ENCODE measurements around the gene HLA-DOB.

The HLA-DOB gene

DNA sequence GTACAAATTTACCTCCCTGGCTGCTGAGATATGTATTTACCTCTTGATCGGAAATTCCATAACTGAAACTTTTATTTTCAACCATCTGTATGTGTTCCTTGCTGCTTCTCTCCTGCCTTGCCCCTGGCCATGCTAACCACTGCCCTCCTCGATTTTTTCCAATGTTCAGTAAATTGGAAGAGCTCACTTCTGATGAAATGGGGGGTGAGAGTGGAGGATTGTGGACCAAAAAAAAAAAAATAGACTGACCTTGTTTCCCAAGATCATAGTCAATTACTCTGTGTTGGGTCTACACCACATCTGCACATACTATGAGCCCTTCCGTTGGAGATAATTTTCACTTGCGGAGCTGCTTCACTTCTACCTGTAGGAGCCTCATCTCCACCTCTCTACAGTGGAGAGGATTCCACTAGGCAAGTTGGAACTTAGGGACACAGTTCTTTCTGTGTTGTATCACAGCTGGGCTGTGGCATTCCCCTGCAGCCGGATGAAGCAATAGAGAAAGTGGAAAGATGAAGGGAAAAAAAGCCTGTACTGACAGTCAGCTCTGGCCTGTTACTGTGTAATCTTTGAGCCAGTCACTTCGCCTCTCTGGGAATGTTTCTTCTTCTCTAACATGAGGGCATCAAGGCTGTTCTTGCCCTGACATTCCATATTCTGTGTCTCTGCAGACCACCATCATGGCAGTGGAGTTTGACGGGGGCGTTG lies 38.8 kb upstream of the HLA-DOB start:
- in situ Hi-C loops (cut with HindIII; ENCODE audit: low sequenced_read_pairs), result no loop called here
- no peak overlapping the region for H3K4me3 ChIP-seq (ENCODE audit: low read depth, low read length)
- no peak for DNase-seq (ENCODE audit: low read depth, low spot score)
- TF ChIP-seq, protein P1, sequence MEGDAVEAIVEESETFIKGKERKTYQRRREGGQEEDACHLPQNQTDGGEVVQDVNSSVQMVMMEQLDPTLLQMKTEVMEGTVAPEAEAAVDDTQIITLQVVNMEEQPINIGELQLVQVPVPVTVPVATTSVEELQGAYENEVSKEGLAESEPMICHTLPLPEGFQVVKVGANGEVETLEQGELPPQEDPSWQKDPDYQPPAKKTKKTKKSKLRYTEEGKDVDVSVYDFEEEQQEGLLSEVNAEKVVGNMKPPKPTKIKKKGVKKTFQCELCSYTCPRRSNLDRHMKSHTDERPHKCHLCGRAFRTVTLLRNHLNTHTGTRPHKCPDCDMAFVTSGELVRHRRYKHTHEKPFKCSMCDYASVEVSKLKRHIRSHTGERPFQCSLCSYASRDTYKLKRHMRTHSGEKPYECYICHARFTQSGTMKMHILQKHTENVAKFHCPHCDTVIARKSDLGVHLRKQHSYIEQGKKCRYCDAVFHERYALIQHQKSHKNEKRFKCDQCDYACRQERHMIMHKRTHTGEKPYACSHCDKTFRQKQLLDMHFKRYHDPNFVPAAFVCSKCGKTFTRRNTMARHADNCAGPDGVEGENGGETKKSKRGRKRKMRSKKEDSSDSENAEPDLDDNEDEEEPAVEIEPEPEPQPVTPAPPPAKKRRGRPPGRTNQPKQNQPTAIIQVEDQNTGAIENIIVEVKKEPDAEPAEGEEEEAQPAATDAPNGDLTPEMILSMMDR (IDR thresholded peaks at IDR 0.05; ENCODE audit: low read depth, low read length), result no peak

DNA sequence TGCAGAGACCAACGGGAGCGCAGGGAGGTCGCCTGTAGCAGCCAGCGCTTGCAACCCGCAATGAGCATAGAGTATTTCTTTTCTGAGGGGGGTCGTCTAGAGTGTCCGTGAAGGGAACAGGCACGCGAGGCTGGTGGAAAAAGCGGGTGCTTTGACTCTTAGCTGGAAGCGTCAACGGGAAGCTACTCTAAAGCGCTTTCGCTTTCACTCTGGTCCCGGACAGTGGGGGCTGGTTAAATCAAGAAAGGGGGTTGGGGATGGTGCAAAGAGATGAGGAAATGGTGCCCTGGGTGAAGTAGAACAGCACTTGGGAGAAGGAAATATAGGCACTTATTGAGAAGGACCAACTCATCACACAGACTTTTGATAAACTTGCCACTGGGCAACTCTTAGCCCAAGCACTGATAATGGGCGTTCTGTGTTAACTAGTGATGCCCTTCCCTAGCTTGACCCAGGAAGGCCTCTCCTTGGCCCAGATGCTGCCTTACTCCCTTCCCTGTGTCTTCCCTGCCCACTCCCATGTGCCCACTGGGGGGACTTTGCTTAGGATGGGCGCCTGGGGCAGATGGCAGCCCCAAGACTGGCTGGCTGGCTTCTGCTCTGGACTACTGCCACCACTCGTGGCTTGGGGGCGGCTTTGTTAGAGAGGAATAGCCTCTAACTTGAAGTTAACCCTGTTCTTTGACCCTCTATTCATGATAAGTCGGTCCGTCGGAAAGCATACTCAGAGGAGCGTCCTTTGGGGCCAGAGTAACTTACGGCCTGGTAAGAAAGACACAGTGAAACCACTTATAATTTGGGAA lies 37.8 kb upstream of the HLA-DOB start:
- in situ Hi-C loops (cut with HindIII; ENCODE audit: low sequenced_read_pairs), result no loop called here
- TF ChIP-seq, protein P1 (IDR thresholded peaks at IDR 0.05; ENCODE audit: low read depth, low read length), result no peak
- peak; percentile 39 for DNase-seq (ENCODE audit: low read depth, low spot score)
- peak overlapping the region; percentile 81 for H3K4me3 ChIP-seq (ENCODE audit: low read depth, low read length)

GRCh38 chr6:32853541-32854375 lies 37.0 kb upstream of the HLA-DOB start, which contains the start of the genes PSMB9 and TAP1:
Gene PSMB9, plus strand, starts transcription at chr6:32854192. Its CDS starts 38 bp downstream, at chr6:32854230.
Gene TAP1, minus strand, starts transcription at chr6:32853704. Its CDS starts 68 bp downstream, at chr6:32853636.
- in situ Hi-C loops (cut with HindIII; ENCODE audit: low sequenced_read_pairs), result no loop called here
- peak within 1 kb of the TSS; percentile 81 for H3K4me3 ChIP-seq (ENCODE audit: low read depth, low read length)
- TF ChIP-seq, protein P1 (IDR thresholded peaks at IDR 0.05; ENCODE audit: low read depth, low read length), result peak; percentile 79

DNA sequence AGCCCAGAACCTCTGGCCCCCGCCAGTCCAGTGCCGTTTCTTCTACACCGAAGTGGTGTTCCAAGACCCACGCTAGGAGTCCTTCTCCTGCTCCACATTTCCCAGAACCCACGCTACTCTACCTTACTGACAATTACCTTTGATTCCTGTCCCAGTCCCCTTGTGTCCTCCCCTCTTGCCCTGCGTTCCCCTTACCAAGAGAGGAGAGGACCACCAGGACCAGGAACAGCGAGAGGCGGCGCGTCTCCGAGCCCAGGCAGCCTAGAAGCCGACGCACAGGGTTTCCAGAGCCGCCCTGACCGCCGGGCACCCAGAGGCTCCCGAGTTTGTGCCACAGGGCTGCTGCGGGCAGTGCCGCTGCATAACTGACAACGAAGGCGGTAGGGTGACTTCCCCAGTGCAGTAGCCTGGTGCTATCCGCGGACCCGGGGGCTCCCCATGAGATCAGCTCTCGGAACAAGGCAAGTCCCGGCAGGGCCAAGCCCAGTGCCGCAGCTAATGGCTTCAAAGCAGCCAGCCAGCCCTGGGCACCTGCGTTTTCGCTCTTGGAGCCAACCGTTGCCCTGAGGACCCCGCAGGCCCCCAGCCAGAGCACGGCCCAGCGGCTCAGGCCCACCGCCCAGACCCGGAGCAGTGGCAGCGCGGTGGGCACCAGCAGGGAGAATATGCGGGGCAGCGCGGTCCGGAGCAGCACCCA lies 36.2 kb upstream of the HLA-DOB start:
- in situ Hi-C loops (cut with HindIII; ENCODE audit: low sequenced_read_pairs), result no loop called here
- peak; percentile 45 for DNase-seq (ENCODE audit: low read depth, low spot score)
- peak overlapping the region; percentile 81 for H3K4me3 ChIP-seq (ENCODE audit: low read depth, low read length)
- TF ChIP-seq, protein P1 (IDR thresholded peaks at IDR 0.05; ENCODE audit: low read depth, low read length), result no peak

More at GRCh38 chr6:32853541-32854375, 37.0 kb upstream of the HLA-DOB start, which contains the start of the genes PSMB9 and TAP1:
- peak; percentile 95 for DNase-seq (ENCODE audit: low read depth, low spot score)

DNA sequence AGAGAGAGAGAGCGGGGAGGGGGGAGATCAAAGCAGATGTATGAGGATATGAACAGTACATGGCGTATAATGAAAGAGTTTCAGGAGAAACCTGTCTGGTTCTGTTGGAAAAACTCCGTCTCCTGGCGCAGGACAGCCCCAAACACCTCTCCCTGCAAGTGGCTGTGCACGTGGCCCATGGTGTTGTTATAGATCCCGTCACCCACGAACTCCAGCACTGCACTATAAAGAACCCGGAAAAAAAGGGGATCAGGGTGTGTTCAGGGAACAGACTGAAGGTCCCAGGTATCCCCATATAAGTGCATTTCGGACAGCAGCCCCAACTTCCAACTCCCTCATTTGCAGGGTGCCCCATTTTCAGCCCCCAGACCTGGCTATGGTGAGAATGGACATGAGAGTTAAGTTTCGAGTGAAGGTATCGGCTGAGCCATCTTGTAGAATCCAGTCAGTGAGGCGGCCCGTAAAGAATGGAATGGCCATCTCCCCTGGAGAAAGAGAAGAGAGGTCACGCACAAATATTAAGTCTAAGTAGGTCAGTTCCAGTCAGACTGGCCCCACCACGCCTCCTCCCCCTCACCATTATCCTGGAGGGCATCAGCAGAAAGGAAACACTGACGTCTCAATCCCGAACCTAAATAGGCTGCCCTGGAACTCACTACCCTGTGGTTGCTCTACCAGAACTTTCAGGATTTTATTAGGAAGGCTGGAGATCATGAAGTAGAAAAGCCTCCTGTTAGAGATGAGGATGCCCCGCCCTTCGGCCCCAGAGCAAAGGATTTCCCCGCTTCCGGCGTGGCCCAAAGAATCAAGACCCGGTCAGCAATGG lies 35.4 kb upstream of the HLA-DOB start:
- TF ChIP-seq, protein P1 (IDR thresholded peaks at IDR 0.05; ENCODE audit: low read depth, low read length), result no peak
- peak overlapping the region; percentile 81 for H3K4me3 ChIP-seq (ENCODE audit: low read depth, low read length)
- peak; percentile 2 for DNase-seq (ENCODE audit: low read depth, low spot score)
- in situ Hi-C loops (cut with HindIII; ENCODE audit: low sequenced_read_pairs), result no loop called here
